ENCODE results near the gene KIAA0930.

The KIAA0930 gene

GRCh38 chr22:45233386-45233785, 7.3 kb downstream of the KIAA0930 start:
- no peak for TF ChIP-seq CTCF (conservative IDR thresholded peaks at IDR 0.05; ENCODE audit: low read length)
- H3K4me3 ChIP-seq (ENCODE audit: low read length): no peak overlapping the region
- DNase-seq (ENCODE audit: low read depth): no peak

- TF ChIP-seq CTCF (conservative IDR thresholded peaks at IDR 0.05; ENCODE audit: low read length): no peak
- no peak for DNase-seq (ENCODE audit: low read depth)
- H3K4me3 ChIP-seq (ENCODE audit: low read length): no peak overlapping the region
Measured at GRCh38 chr22:45231293-45231692, 9.4 kb downstream of the KIAA0930 start.

GRCh38 chr22:45230026-45230721, 10.5 kb downstream of the KIAA0930 start:
- DNase-seq (ENCODE audit: low read depth): no peak
- no peak overlapping the region for H3K4me3 ChIP-seq (ENCODE audit: low read length)
- no peak for TF ChIP-seq CTCF (conservative IDR thresholded peaks at IDR 0.05; ENCODE audit: low read length)

- no peak overlapping the region for H3K4me3 ChIP-seq (ENCODE audit: low read length)
- DNase-seq (ENCODE audit: low read depth): no peak
- no peak for TF ChIP-seq CTCF (conservative IDR thresholded peaks at IDR 0.05; ENCODE audit: low read length)
Measured at GRCh38 chr22:45229181-45229580, 11.5 kb downstream of the KIAA0930 start.

- TF ChIP-seq CTCF (conservative IDR thresholded peaks at IDR 0.05; ENCODE audit: low read length): no peak
- no peak overlapping the region for H3K4me3 ChIP-seq (ENCODE audit: low read length)
- DNase-seq (ENCODE audit: low read depth): no peak
Measured at GRCh38 chr22:45228401-45228754, 12.3 kb downstream of the KIAA0930 start.

GRCh38 chr22:45227645-45228400, 12.9 kb downstream of the KIAA0930 start:
- no peak for DNase-seq (ENCODE audit: low read depth)
- H3K4me3 ChIP-seq (ENCODE audit: low read length): no peak overlapping the region
- no peak for TF ChIP-seq CTCF (conservative IDR thresholded peaks at IDR 0.05; ENCODE audit: low read length)

Data from AG10803 (cell line).